ENCODE data around the gene ARHGAP5. TPM values are rescaled to one million over a fixed set of nuclear protein-coding genes. Genes with fewer than 3 reads are reported as not detected.

The ARHGAP5 gene
- total and polyA plus RNA-seq, 2 experiments from 2014 or later, result 22.1 to 72.6 TPM

DNA sequence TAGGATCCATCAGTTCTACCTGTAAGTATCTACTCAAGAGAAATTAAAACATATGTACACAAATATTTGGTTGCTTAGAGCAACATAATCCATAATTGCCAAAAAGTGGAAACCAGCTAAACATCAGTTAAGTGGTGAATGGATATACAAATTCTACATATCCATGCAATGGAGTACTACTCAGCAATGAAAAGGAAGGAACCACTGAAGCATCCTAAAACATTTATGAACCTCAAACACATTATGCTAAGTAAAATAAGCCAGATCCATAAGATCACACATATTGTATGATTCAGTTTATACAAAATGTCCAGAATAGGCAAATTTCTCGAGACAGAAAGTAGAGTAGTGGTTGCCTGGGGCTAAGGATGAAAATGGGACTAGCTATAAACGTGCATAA is 8.4 kb upstream of the ARHGAP5 start:
- no peak for ATAC-seq
- Histone ChIP-seq H3K4me1 (ENCODE audit: insufficient read depth) (0 out of 2 replicates have a peak, but pooled peaks cover 6% of the 10 kb centered on the region), H3K27ac (ENCODE audit: low read depth) (no peak overlapping the region), H3K4me2 (no peak overlapping the region), H2AFZ (no peak overlapping the region), H3K36me3 (ENCODE audit: insufficient read depth) (no peaks in the 10 kb centered on the region), H3K9me2 (ENCODE audit: insufficient read depth) (0 out of 2 replicates have a peak, but pooled peaks cover 5% of the 10 kb centered on the region), H4K20me1 (replicated peaks; ENCODE audit: insufficient read depth) (no peaks in the 10 kb centered on the region), H3K4me3 (no peak overlapping the region), H3F3A (replicated peaks; ENCODE audit: low read depth) (no peaks in the 10 kb centered on the region), H3K27me3 (ENCODE audit: insufficient read depth) (no peaks in the 10 kb centered on the region), H3K79me2 (replicated peaks; ENCODE audit: insufficient read depth) (no peaks in the 10 kb centered on the region)
- TF ChIP-seq CREB1 (CRISPR knock-in tag; IDR thresholded peaks at IDR 0.05; ENCODE audit: low read depth) (no peak), JUNB (IDR thresholded peaks at IDR 0.05; ENCODE audit: unreplicated experiment) (no peak), REST (IDR thresholded peaks at IDR 0.05; ENCODE audit: unreplicated experiment) (no peak), POLR2AphosphoS5 (IDR thresholded peaks at IDR 0.05; ENCODE audit: low read depth) (no peak), EZH2 (IDR thresholded peaks at IDR 0.05; ENCODE audit: low read depth, unreplicated experiment) (no peak), NANOG (IDR thresholded peaks at IDR 0.05; ENCODE audit: borderline replicate concordance) (no peak), ZNF331 (CRISPR knock-in tag; IDR thresholded peaks at IDR 0.05; ENCODE audit: low read depth) (no peak), STAT1 (IDR thresholded peaks at IDR 0.05; ENCODE audit: unreplicated experiment) (no peak), EZH2phosphoT487 (IDR thresholded peaks at IDR 0.05; ENCODE audit: unreplicated experiment) (no peak), ZNF114 (CRISPR knock-in tag; IDR thresholded peaks at IDR 0.05) (no peak), ETS1 (IDR thresholded peaks at IDR 0.05) (no peak), ZNF462 (CRISPR knock-in tag; IDR thresholded peaks at IDR 0.05) (no peak), CTCF (conservative IDR thresholded peaks at IDR 0.05; ENCODE audit: low read depth in 2 of 2) (no peak)
- Mint-ChIP-seq H3K9me3 (no peaks in the 10 kb centered on the region), H3K4me3 (no peak overlapping the region), H3K4me1 (peaks cover 4% of the 10 kb centered on the region; the same call in 2 of the 3 replicates), H3K36me3 (ENCODE audit: low read depth) (no peaks in the 10 kb centered on the region), H3K27me3 (ENCODE audit: insufficient read depth, low read depth, poor library complexity) (no peaks in the 10 kb centered on the region), H3K27ac (no peak overlapping the region)
- DNase-seq (ENCODE audit: low spot score), result no peak
